Measurements from ENCODE around the gene NFX1.
"Not testable (repeated sequence)": the region's sequence is repeated elsewhere in the genome, so short reads cannot be mapped to it uniquely, and the experiment has no call there.

Gene NFX1

GRCh38 chr9:33311953-33312352 is 21.6 kb downstream of the NFX1 start:
- no peak for DNase-seq

GRCh38 chr9:33315371-33315770 is 25.1 kb downstream of the NFX1 start:
- DNase-seq: no peak

- DNase-seq: not testable (repeated sequence)
Observed at GRCh38 chr9:33317136-33317535, 26.8 kb downstream of the NFX1 start.

- DNase-seq: no peak
Observed at GRCh38 chr9:33318225-33318624, 27.9 kb downstream of the NFX1 start.

- no peak for DNase-seq
Observed at GRCh38 chr9:33318781-33319180, 28.5 kb downstream of the NFX1 start.

GRCh38 chr9:33320230-33320567 is 29.9 kb downstream of the NFX1 start:
- DNase-seq: no peak

GRCh38 chr9:33320568-33321261 is 30.4 kb downstream of the NFX1 start:
- DNase-seq: no peak

GRCh38 chr9:33329117-33329563 is 38.8 kb downstream of the NFX1 start:
- no peak for DNase-seq

GRCh38 chr9:33329979-33330378 is 39.7 kb downstream of the NFX1 start:
- DNase-seq: no peak

GRCh38 chr9:33331377-33331891 is 41.1 kb downstream of the NFX1 start:
- DNase-seq: no peak

- no peak for DNase-seq
Observed at GRCh38 chr9:33332011-33332410, 41.7 kb downstream of the NFX1 start.

- DNase-seq: not testable (repeated sequence)
Observed at GRCh38 chr9:33332956-33333355, 42.6 kb downstream of the NFX1 start.

GRCh38 chr9:33340186-33340585 is 49.9 kb downstream of the NFX1 start:
- DNase-seq: no peak

- DNase-seq: no peak
Observed at GRCh38 chr9:33341182-33341581, 50.9 kb downstream of the NFX1 start.

GRCh38 chr9:33344145-33344544 is 53.8 kb downstream of the NFX1 start:
- DNase-seq: no peak

- no peak for DNase-seq
Observed at GRCh38 chr9:33346564-33346963, 56.2 kb downstream of the NFX1 start.

- no peak for DNase-seq
Observed at GRCh38 chr9:33348998-33349397, 58.7 kb downstream of the NFX1 start.

GRCh38 chr9:33349743-33350142 is 59.4 kb downstream of the NFX1 start:
- DNase-seq: no peak

- peak in 1 of 2 donors; percentile 10 for DNase-seq
Observed at GRCh38 chr9:33350310-33350709, 60.0 kb downstream of the NFX1 start.

- no peak for DNase-seq
Observed at GRCh38 chr9:33351547-33351946, 61.2 kb downstream of the NFX1 start.

- no peak for DNase-seq
Observed at GRCh38 chr9:33354651-33355211, 64.4 kb downstream of the NFX1 start.

- no peak for DNase-seq
Observed at GRCh38 chr9:33355933-33356332, 65.6 kb downstream of the NFX1 start.

GRCh38 chr9:33358641-33359040 is 68.3 kb downstream of the NFX1 start:
- DNase-seq: not testable (repeated sequence)

GRCh38 chr9:33364127-33364526 is 73.8 kb downstream of the NFX1 start:
- no peak for DNase-seq

- DNase-seq: not testable (repeated sequence)
Observed at GRCh38 chr9:33364814-33365213, 74.5 kb downstream of the NFX1 start.
